SH-SY5Y (cell line): Measurements from ENCODE around the gene HOXB5.

ENCODE experiments used
- GATA2 ChIP-seq: IDR thresholded peaks from 2 replicates; pipeline ENCODE4 v1.6.1; 2011; ENCODE audit warnings: mild to moderate bottlenecking, low read depth, low read length
- GATA3 ChIP-seq: IDR thresholded peaks from 2 replicates; pipeline ENCODE4 v1.6.1; 2011; ENCODE audit warnings: low read depth, mild to moderate bottlenecking, low read length, moderate library complexity

- TF ChIP-seq GATA3 (no peak), GATA2 (no peak)
Measured at GRCh38 chr17:48549914-48550501, 43.6 kb downstream of the HOXB5 start.
